ENCODE results near the gene SMC2.

DNA sequence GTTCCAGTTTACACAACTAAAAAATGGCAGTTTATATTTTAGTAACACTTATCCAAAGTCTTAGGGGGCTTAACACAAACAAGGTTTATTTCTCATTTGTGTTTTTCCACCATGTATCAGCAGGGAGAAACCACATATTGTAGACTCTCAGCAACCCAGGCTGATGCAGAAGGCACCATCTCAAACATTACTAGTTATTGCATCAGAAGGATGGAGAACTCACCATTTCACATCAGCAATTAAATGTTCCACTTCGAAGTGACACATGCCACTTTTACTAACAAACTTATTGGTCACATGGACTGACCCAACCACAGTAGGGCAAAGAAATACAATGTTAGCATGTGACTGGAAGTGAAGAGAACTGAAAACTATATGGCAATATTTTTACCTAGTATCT is 22.5 kb upstream of the SMC2 start:
- no peak for TF ChIP-seq POLR2A (IDR thresholded peaks at IDR 0.05; ENCODE audit: low read length)
- TF ChIP-seq, protein P1, sequence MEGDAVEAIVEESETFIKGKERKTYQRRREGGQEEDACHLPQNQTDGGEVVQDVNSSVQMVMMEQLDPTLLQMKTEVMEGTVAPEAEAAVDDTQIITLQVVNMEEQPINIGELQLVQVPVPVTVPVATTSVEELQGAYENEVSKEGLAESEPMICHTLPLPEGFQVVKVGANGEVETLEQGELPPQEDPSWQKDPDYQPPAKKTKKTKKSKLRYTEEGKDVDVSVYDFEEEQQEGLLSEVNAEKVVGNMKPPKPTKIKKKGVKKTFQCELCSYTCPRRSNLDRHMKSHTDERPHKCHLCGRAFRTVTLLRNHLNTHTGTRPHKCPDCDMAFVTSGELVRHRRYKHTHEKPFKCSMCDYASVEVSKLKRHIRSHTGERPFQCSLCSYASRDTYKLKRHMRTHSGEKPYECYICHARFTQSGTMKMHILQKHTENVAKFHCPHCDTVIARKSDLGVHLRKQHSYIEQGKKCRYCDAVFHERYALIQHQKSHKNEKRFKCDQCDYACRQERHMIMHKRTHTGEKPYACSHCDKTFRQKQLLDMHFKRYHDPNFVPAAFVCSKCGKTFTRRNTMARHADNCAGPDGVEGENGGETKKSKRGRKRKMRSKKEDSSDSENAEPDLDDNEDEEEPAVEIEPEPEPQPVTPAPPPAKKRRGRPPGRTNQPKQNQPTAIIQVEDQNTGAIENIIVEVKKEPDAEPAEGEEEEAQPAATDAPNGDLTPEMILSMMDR (IDR thresholded peaks at IDR 0.05) = no peak
- no peak for TF ChIP-seq JUNB (IDR thresholded peaks at IDR 0.05)
- no peak for TF ChIP-seq NR3C1 (IDR thresholded peaks at IDR 0.05)
- TF ChIP-seq CEBPB (IDR thresholded peaks at IDR 0.05) = no peak
- no peak for TF ChIP-seq CHD4 (IDR thresholded peaks at IDR 0.05; ENCODE audit: borderline replicate concordance)
- no peak for TF ChIP-seq EP300 (IDR thresholded peaks at IDR 0.05)
- no peak for TF ChIP-seq HDAC2 (IDR thresholded peaks at IDR 0.05)
- TF ChIP-seq RCOR1 (IDR thresholded peaks at IDR 0.05; ENCODE audit: low read depth, low read length) = no peak
- TF ChIP-seq, protein P2, sequence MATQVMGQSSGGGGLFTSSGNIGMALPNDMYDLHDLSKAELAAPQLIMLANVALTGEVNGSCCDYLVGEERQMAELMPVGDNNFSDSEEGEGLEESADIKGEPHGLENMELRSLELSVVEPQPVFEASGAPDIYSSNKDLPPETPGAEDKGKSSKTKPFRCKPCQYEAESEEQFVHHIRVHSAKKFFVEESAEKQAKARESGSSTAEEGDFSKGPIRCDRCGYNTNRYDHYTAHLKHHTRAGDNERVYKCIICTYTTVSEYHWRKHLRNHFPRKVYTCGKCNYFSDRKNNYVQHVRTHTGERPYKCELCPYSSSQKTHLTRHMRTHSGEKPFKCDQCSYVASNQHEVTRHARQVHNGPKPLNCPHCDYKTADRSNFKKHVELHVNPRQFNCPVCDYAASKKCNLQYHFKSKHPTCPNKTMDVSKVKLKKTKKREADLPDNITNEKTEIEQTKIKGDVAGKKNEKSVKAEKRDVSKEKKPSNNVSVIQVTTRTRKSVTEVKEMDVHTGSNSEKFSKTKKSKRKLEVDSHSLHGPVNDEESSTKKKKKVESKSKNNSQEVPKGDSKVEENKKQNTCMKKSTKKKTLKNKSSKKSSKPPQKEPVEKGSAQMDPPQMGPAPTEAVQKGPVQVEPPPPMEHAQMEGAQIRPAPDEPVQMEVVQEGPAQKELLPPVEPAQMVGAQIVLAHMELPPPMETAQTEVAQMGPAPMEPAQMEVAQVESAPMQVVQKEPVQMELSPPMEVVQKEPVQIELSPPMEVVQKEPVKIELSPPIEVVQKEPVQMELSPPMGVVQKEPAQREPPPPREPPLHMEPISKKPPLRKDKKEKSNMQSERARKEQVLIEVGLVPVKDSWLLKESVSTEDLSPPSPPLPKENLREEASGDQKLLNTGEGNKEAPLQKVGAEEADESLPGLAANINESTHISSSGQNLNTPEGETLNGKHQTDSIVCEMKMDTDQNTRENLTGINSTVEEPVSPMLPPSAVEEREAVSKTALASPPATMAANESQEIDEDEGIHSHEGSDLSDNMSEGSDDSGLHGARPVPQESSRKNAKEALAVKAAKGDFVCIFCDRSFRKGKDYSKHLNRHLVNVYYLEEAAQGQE (IDR thresholded peaks at IDR 0.05) = no peak
- TF ChIP-seq RFX5 (IDR thresholded peaks at IDR 0.05) = no peak
- TF ChIP-seq ZSCAN20 (CRISPR knock-in tag; IDR thresholded peaks at IDR 0.05) = no peak

Measured in A549 (cell line).